HG02885 (cell line): ENCODE measurements around the gene APOC4.
A peak's percentile ranks its signal among the peaks of the same experiment; 100 is the strongest.
"Not testable (repeated sequence)": the region's sequence is repeated elsewhere in the genome, so short reads cannot be mapped to it uniquely, and the experiment has no call there.

Experiments used
- ATAC-seq: cut with Tn5 transposase; IDR thresholded peaks from one replicate; pipeline ENCODE4 v1.9.1; 2021; ENCODE audit warnings: mild to moderate bottlenecking; ENCODE audit not compliant: unreplicated experiment, poor library complexity

APOC4 gene

DNA sequence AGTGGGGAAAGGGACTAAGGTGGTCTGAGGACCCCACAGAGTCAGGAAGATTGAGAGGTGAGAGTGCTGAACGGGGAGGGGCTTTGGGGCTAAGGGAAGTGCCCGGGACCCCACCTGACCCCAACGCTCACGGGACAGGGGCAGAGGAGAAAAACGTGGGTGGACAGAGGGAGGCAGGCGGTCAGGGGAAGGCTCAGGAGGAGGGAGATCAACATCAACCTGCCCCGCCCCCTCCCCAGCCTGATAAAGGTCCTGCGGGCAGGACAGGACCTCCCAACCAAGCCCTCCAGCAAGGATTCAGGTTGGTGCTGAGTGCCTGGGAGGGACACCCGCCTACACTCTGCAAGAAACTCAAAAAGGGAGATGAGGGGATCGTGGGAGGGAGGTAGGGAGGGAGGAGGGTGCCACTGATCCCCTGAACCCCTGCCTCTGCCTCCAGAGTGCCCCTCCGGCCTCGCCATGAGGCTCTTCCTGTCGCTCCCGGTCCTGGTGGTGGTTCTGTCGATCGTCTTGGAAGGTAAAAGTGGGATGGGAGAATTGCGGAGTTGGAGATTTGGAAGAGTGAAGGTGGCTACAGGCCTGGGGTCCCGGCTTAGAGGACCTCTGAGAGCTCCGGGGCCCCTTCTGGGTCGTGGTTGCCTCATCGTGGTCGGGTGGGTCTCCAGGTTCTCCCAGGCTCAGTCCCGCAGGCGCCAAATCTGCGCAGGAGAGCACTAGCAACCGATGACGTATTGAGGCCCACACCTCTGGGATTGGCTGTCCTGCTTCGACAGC, 27.4 kb upstream of the APOC4 start, which contains the start of gene APOC1:
APOC1 (plus strand) TSS at position 176 of the 774 bp plus-strand sequence; CDS start at position 460, 284 bp downstream.
- peak; percentile 95 for ATAC-seq

DNA sequence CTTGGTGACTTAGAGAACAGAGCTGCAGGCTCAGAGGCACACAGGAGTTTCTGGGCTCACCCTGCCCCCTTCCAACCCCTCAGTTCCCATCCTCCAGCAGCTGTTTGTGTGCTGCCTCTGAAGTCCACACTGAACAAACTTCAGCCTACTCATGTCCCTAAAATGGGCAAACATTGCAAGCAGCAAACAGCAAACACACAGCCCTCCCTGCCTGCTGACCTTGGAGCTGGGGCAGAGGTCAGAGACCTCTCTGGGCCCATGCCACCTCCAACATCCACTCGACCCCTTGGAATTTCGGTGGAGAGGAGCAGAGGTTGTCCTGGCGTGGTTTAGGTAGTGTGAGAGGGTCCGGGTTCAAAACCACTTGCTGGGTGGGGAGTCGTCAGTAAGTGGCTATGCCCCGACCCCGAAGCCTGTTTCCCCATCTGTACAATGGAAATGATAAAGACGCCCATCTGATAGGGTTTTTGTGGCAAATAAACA, 17.8 kb upstream of the APOC4 start:
- ATAC-seq: no peak

DNA sequence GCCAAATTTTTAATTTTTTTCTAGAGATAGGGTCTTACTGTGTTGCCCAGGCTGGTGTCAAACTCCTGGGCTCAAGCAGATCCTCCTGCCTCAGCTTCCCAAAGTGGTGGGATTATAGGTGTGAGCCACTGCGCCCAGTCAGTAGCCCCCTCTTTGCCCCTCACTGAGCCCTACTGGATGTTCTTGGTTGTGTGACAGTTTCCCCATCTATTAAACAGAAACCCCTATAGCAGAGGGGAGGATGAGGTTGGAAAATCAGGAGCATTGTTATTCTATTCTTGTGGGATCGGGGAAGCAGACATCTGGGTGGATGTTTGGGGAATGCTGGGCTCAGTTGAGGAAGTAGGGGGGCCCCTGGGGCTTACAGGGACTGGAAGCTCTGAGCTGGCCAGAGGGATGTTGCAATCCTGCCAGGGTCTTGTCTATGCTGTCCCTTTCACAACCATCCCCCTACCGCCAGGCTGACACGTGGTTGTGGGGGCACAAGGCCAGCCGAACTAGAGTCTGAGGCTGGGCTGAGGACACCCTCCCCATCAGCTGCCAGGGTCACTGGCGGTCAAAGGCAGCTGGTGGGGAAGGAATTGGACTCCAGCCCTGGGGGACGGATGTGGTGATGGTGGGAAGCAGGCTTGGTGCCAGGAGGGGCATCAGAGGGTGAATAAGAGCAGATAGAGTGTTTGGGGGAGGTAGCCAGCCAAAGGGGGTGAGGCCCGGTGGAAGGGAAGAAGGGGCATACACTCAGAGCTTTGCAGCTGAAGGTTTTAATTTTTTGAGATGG, 16.7 kb upstream of the APOC4 start:
- ATAC-seq: no peak

DNA sequence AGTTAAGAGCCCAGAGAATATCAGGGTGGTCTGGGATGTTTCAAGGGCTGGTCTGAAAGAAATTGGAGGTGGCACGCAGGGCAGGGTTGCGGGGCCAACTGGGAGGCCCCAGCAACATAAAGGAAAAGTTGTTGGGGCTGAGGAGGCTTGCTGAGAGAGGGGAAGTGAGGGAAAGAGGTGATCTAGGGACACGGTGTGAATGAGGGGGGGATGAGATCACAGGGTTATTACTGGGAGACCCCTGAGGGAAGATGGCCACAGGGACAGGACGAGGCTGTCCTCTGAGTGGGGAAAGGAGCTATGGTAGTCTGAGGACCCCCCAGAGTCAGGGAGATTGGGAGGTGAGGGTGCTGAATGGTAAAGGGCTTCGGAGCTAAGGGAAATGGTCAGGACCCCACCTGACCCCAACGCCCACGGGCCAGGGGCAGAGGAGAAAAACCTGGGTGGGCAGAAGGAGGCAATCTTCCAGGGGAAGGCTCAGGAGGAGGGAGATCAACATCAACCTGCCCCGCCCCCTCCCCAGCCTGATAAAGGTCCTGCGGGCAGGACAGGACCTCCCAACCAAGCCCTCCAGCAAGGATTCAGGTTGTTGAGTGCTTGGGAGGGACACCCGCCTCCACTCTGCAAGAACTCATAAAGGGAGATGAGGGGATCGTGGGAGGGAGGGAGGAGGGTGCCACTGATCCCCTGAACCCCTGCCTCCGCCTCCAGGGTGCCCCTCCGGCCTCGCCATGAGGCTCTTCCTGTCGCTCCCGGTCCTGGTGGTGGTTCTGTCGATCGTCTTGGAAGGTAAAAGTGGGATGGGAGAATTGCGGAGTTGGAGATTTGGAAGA, 15.6 kb upstream of the APOC4 start:
- ATAC-seq: not testable (repeated sequence)

DNA sequence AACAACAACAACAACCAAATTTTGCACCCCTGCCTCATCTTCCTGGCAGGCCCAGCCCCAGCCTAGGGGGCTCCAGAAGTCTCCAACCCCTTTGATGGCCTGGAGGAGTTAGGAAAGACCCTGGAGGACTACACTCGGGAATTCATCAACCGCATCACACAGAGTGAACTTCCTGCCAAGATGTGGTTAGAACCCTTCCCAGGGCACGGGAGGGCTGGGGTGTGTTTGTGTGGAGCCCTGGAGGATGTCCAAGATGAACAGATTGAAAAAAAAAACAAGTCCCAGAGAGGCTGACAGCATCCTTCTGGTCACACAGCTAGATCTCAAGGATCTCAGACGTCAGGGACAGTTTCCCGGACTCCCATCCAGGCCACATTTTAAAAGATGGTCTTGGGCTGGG, 14.3 kb upstream of the APOC4 start:
- no peak for ATAC-seq

DNA sequence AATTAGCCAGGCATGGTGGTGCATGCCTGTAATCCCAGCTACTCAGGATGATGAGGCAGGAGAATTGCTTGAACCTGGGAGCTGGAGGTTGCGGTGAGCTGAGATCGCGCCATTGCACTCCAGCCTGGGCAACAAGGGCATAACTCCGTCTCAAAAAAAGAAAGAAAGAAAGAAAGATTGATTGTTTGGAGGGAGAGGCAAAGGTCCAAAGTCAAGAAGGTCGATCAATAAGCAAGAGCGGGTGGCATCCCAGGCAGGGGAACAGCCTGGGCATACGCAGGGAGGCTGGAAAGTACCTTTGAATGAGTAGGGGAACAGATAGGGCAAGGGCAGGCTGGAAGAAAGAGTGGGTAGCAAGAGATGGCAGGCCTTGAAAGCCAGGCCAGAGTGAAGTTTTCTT, 11.9 kb upstream of the APOC4 start:
- no peak for ATAC-seq

DNA sequence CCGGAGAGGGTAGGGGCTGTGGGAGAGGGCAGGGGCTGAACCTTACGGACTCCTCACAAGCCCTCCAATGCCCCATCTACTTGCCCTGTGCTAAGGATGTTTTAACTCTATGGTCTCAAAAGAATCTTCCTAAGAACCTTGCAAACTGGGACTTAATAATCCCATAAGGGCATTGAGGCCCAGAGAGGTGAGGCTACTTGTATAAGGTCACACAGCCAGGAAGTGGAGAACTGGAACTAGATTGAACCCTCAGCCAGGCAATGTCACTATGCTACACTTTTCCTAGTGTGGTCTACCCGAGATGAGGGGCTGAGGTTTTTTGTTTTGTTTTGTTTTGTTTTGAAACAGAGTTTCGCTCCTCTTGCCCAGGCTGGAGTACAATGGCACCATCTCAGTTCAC, 10.5 kb upstream of the APOC4 start:
- ATAC-seq: no peak

DNA sequence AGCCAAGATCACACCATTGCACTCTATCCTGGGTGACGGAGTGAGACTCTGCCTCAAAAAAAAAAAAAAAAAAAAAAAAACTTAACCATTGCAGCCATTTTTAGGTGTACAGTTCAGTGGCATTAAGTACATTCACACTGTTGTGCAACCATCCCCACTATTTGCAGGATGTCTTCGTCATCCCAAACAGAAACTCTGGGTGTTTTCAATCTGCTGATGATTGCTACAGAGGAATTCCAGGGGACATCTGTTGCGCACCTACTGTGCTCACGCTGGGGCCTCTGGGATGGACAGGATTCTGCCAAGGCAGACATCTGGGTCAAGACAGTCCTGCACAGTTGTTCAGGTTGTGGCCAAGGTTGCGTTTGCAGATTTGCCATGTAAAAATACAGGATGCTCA, 2.4 kb upstream of the APOC4 start:
- no peak for ATAC-seq

DNA sequence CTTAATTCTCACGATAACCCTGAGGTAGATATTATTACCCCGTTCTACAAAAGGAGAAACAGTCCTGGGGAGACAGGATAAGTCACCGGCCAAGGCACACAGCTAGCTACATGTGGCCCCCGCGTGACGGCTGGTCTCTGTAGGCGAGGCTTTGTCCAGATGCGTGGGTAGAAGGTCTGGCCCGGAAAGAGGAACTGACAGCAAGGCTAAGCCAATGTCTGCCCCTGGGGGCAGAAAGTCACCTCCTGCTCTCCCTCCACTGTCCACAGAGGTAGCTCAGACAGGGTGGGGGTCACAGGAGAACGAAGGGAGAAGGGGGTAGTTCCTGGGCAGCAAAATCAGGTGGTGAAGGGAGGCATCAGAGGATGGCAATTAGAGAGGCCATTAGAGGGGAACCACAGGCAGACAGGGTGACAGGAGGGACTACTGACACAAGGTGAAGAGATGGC, 1.8 kb downstream of the APOC4 start:
- peak; percentile 81 for ATAC-seq

DNA sequence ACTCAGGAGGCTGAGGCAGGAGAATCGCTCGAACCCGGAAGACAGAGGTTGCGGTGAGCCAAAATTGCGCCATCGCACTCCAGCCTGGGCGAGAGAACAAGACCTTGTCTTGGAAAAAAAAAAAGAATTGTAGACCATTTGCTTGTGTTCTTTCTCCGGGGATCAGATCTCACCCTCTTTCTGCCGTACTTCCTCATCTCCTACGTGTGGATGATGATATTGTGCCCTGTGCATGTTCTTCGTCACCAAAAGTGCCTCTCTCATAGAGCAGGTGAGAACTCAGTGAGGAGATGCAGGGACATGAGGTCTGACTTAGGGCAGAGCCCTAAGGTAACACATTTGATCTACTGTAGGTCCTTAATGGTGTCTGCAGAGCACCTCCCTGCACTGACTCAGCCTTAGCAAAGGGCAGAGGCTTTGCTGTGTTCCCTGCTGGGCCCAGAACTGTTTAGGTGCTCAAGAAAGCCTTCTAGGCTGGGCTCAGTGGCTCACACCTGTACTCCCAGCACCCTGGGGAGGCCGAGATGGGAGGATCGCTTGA, 5.1 kb downstream of the APOC4 start:
- no peak for ATAC-seq

DNA sequence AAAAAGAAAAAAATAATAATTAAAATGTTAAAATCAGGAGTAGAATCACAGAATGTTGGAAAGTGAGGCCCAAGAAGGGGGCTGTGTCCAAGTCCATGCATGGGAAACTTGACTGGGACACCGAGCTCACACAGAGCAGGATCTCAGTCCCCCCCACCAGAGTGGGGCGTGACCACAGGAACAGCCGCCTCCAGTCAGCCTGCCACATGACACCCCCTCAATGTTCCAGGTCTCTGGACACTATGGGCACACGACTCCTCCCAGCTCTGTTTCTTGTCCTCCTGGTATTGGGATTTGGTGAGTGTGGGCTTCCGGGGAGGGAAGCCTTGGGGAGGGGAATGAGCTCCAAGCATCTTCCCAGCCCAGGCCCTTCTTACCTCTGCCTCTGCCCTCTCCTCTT, 6.2 kb downstream of the APOC4 start:
- ATAC-seq: no peak

DNA sequence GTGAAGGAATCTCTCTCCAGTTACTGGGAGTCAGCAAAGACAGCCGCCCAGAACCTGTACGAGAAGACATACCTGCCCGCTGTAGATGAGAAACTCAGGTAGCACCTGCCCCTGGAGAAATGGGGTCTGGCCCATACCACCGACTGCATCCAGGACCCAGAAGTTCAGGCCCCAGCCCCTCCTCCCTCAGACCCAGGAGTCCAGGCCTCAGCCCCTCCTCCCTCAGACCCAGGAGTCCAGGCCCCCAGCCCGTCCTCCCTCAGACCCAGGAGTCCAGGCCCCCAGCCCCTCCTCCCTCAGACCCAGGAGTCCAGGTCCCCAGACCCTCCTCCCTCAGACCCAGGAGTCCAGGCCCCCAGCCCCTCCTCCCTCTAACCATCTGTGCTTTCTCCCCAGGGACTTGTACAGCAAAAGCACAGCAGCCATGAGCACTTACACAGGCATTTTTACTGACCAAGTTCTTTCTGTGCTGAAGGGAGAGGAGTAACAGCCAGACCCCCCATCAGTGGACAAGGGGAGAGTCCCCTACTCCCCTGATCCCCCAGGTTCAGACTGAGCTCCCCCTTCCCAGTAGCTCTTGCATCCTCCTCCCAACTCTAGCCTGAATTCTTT, 6.8 kb downstream of the APOC4 start:
- no peak for ATAC-seq

DNA sequence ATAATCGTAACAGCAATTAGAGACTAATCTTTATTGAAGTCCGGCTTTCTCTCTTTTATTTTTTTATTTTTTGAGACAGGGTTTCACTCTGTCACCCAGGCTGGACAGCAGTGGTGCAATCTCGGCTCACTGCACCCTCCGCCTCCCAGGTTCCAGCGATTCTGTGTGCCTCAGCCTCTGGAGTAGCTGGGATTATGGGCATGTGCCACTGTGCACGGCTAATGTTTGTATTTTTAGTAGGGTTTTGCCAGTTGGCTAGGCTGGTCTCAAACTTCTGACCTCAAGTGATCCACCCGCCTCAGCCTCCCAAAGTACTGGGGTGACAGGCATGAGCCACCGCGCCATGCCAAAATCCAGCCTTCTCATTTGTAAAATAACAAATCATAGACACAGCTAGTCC, 7.5 kb downstream of the APOC4 start:
- no peak for ATAC-seq

DNA sequence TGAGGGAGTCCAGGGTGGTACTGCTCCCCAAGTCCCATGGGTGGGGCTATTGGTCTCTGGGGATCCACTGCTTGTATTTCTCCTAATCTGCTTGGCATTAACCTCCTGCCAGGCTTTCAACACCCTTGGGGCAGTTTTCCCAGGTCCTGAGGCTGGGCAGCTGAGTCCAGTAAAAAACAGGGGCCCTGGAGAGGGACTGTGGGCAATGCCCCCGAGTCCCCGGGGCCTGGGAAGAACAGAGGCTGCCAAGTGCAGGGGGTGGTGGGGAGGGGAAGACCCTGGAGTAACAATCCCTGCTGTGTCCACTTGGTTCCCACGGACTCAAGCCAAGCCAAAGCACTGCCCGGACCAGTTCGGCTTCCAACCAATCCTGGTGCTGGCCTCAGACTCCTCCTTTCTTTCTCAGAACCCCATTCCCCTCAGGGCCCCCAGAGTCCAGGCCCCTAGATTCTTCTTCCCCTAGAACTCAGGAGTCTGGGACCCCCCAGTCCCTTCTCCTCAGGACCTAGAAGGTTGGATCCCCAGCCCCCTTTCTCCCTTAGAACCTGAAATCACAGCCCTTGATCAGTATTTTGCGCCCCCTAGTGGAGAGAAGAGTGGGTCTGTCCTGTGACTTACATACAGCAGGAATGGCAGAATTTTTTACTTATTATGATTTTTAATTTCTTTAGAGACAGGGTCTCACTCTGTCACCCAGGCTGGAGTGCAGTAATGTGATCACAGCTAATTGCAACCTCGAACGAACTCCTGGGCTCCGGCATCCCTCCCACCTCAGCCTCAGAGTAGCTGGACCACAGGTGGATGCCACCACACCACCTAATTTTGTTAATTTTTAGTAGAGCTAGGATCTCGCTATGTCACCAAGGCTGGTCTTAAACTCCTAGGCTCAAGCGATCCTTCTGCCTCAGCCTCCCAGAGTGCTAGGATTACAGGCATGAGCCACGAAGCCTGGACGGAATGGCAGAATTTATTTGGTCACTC, 9.4 kb downstream of the APOC4 start:
- no peak for ATAC-seq

DNA sequence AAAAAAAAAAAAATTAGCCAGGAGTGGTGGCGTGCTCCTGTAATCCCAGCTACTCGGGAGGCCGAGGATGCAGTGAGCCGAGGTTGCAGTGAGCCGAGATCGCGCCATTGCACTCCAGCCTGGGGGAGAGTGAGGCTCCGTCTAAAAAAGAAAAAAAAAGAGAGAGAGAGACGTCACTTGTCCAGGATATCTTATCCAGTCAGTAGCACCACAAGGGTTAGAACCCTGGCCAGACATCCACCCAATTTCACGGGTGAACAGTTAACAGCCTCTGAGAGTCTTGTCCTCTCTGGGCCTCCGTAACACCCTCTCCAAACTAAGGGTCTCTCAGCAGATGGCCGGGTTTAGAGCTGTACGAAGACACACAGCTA, 12.2 kb downstream of the APOC4 start:
- ATAC-seq: peak; percentile 7

DNA sequence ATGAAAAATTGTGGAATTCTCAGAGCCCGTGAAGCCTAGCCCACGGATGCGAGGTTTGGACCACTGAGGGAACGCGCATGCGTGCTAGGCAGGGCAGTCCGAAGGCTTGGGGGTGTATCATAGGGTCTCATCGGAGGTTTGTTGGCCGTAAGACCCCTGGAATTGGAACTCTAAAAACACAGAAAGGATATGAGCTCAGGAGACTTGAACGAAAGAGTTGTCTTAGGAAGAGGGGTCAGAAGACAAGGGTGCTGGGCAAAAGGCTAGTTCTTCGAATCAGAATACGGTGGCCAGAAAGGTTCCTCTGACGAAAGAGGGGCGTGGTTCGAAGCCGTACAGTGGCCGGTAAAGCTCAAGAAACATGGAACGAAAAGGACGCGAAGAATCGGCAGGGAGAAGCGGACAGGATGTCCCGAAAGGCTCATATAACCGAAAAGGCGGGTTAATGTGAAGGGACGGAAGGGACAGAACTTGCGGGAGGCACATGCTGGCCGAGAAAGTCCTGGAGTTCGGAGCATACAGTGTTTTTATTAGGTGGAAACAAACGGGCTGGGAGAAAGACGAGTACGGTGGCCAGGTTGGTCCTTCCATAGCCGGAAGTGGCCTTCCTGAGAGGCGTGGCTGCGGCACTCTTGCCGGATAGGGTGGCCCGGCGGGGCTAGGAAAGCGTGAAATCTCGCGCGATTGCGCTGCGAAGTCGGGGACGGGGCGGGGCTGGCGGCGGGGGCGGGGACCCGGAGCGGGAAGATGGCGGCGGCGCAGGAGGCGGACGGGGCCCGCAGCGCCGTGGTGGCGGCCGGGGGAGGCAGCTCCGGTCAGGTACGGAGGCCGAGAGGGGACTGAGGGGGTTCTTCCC, 12.8 kb downstream of the APOC4 start, which contains the start of gene CLPTM1:
CLPTM1 (plus strand) TSS at position 732 of the 856 bp plus-strand sequence; CDS start at position 748, 16 bp downstream.
- ATAC-seq: peak; percentile 86

DNA sequence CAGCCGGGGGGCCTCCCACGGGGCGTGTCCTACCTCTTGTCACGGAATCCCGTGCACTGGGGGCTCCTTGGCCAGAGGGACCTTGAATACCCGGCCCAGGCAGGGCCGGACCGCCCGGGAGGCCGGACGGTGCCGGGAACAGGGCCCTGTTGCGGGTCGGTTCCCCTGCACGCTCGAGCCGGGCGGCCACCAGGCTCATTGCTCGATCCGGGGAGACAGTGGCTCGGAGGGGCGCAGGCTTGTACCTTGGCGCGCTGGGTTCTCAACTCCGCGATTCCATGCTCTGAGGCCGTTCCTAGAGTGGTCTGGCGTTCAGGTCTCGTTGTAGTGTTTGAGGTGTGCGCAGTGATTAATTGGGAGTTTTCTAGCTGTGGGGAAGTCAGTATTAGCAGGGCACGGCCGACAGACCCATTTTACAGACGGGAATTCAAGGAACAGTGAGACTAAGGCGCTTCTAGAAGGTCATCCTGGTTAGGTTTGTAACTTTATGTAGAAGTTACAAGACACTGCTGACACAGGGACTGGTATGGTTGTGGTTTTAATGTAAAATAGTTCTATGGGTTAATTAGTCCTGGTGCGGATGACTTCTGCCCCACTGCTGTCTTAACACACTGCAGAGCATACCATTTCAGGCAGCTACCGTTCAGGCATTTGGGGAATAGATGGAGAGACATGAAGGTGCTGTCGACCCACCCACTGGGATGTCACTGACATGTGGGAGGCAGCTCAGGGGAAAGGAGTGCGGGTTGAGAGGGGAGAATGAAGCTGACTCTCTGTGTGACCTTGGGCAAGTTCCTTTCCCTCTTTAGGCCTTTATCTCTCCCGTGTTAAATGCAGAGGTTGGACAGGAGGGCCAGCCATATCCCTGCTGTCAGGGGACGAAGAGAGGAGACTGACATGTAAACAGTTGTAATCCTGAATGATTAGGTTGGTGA, 13.7 kb downstream of the APOC4 start:
- ATAC-seq: no peak
